Measurements from ENCODE around the gene APPL1. TPM values are rescaled to one million over a fixed set of nuclear protein-coding genes. Genes with fewer than 3 reads are reported as not detected.
A peak's percentile ranks its signal among the peaks of the same experiment; 100 is the strongest.

The APPL1 gene
- total and polyA plus RNA-seq, 2 experiments from 2014 or later: 29.1 to 46.0 TPM

- Histone ChIP-seq H3K9me3 (ENCODE audit: low read depth) (no peaks in the 10 kb centered on the region), H3K27me3 (no peaks in the 10 kb centered on the region), H3K4me3 (no peak overlapping the region), H3K4me1 (ENCODE audit: low read depth) (no peaks in the 10 kb centered on the region), H3K36me3 (peaks cover 19% of the 10 kb centered on the region), H3K27ac (no peak overlapping the region)
- TF ChIP-seq CTCF (IDR thresholded peaks at IDR 0.05; ENCODE audit: low read depth, low read length): no peak
- DNase-seq (ENCODE audit: low read depth in 1 of 2, low spot score in 1 of 2): no peak
Measured at GRCh38 chr3:57274845-57275244, 47.3 kb downstream of the APPL1 start.

GRCh38 chr3:57275393-57275792 lies 47.9 kb downstream of the APPL1 start:
- Histone ChIP-seq H3K36me3 (peaks cover 13% of the 10 kb centered on the region), H3K9me3 (ENCODE audit: low read depth) (no peaks in the 10 kb centered on the region), H3K27me3 (no peaks in the 10 kb centered on the region), H3K4me1 (ENCODE audit: low read depth) (no peaks in the 10 kb centered on the region), H3K27ac (no peak overlapping the region), H3K4me3 (no peak overlapping the region)
- TF ChIP-seq CTCF (IDR thresholded peaks at IDR 0.05; ENCODE audit: low read depth, low read length): no peak
- no peak for DNase-seq (ENCODE audit: low read depth in 1 of 2, low spot score in 1 of 2)

- peaks cover 10% of the 10 kb centered on the region for H3K36me3 ChIP-seq
- no peak overlapping the region for H3K4me3 ChIP-seq
- H3K4me1 ChIP-seq (ENCODE audit: low read depth): no peaks in the 10 kb centered on the region
- H3K27ac ChIP-seq: no peak overlapping the region
- no peak for DNase-seq (ENCODE audit: low read depth in 1 of 2, low spot score in 1 of 2)
- no peak for TF ChIP-seq CTCF (IDR thresholded peaks at IDR 0.05; ENCODE audit: low read depth, low read length)
- no peaks in the 10 kb centered on the region for H3K9me3 ChIP-seq (ENCODE audit: low read depth)
- no peaks in the 10 kb centered on the region for H3K27me3 ChIP-seq
Measured at GRCh38 chr3:57278237-57278636, 50.7 kb downstream of the APPL1 start.

GRCh38 chr3:57279685-57280084 lies 52.2 kb downstream of the APPL1 start:
- Histone ChIP-seq H3K27me3 (no peaks in the 10 kb centered on the region), H3K4me1 (ENCODE audit: low read depth) (no peaks in the 10 kb centered on the region), H3K9me3 (ENCODE audit: low read depth) (no peaks in the 10 kb centered on the region), H3K27ac (no peak overlapping the region), H3K36me3 (peaks cover 5% of the 10 kb centered on the region), H3K4me3 (no peak overlapping the region)
- no peak for TF ChIP-seq CTCF (IDR thresholded peaks at IDR 0.05; ENCODE audit: low read depth, low read length)
- no peak for DNase-seq (ENCODE audit: low read depth in 1 of 2, low spot score in 1 of 2)

- DNase-seq (ENCODE audit: low read depth in 1 of 2, low spot score in 1 of 2): peak in 1 of 2 donors; percentile 17
- Histone ChIP-seq H3K4me3 (no peak overlapping the region), H3K27ac (no peak overlapping the region), H3K27me3 (no peaks in the 10 kb centered on the region), H3K9me3 (ENCODE audit: low read depth) (no peaks in the 10 kb centered on the region), H3K36me3 (peaks cover under 1% of the 10 kb centered on the region), H3K4me1 (ENCODE audit: low read depth) (no peaks in the 10 kb centered on the region)
- TF ChIP-seq CTCF (IDR thresholded peaks at IDR 0.05; ENCODE audit: low read depth, low read length): no peak
Measured at GRCh38 chr3:57281715-57282114, 54.2 kb downstream of the APPL1 start.

- no peak overlapping the region for H3K27ac ChIP-seq
- H3K4me1 ChIP-seq (ENCODE audit: low read depth): no peaks in the 10 kb centered on the region
- no peak for DNase-seq (ENCODE audit: low read depth in 1 of 2, low spot score in 1 of 2)
Measured at GRCh38 chr3:57283334-57283733, 55.8 kb downstream of the APPL1 start.

More at GRCh38 chr3:57283334-57283733, 55.8 kb downstream of the APPL1 start:
- H3K4me3 ChIP-seq: no peak overlapping the region
- no peaks in the 10 kb centered on the region for H3K9me3 ChIP-seq (ENCODE audit: low read depth)
- H3K27me3 ChIP-seq: no peaks in the 10 kb centered on the region
- no peaks in the 10 kb centered on the region for H3K36me3 ChIP-seq
- TF ChIP-seq CTCF (IDR thresholded peaks at IDR 0.05; ENCODE audit: low read depth, low read length): no peak

All from cardiac muscle cell (in vitro differentiated cells and primary cell).